ENCODE results near the gene HPSE.
"Not testable (repeated sequence)": the region's sequence is repeated elsewhere in the genome, so short reads cannot be mapped to it uniquely, and the experiment has no call there.

Gene HPSE

DNA sequence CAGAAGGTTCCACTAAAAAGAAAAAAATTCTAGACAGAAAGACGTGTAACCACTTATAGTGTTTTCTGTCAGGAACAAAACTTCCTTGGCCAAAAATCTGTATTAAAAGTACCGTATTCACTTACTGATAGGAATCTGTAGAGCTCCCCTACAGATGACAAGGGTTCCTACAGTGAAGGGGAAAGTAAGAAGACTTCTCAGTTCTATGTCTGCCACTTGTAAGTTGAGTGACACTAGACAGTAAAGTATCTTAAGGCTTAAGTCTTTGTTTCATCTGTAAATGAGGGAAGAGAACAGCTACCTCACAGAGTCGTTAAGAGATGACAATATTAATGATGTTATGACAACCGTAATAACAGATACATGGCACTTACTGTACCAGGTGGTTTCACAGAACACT is 53.3 kb downstream of the HPSE start:
- no peak for DNase-seq

DNA sequence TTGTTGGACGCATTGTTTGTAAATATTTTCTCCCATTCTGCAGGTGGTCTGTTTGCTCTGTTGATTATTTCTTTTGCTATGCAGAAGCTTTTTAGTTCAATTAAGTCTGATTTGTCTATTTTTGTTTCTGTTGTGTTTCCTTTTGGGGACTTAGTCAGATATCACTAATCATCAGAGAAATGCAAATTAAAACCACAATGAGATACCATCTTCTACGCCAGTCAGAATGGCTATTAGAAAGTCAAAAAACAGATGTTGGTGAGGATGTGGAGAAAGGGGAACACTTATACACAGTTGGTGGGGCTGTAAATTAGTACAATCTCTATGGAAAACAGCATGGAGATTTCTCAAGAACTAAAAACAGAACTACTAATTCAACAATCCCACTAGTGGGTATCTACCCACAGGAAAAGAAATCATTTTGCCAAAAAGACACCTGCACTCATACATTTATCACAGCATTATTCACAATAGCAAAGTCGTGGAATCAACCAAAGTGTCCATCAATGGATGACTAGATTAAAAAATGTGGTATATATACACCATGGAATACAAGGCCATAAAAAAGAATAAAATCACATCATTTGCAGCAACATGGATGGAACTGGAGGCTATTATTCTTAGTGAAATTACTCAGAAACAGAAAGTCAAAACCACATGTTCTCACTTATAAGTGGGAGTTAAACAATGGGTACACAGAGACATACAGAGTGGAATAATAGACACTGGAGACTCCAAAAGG is 58.2 kb downstream of the HPSE start:
- no peak for DNase-seq

- DNase-seq, result not testable (repeated sequence)
Measured at GRCh38 chr4:83273926-83274325, 60.7 kb downstream of the HPSE start.

DNA sequence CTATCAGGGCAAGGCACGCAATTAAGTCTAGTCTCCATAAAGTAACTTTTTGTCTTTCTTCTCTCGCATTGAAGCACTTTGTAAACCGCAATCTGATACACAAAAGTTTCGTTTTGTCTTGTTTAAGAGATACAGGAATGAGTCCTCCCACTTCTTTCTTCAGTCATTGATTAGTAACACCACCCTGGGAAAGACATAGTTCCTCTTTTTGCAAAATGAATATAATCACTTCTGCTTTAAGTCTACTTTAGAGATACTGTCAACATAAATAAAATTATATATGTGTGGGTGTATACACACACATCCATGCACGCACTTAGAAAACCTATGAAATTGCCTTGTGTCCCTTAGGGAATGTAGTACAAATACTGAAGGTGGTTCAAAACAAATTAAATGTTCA is 61.7 kb downstream of the HPSE start:
- no peak for DNase-seq

DNA sequence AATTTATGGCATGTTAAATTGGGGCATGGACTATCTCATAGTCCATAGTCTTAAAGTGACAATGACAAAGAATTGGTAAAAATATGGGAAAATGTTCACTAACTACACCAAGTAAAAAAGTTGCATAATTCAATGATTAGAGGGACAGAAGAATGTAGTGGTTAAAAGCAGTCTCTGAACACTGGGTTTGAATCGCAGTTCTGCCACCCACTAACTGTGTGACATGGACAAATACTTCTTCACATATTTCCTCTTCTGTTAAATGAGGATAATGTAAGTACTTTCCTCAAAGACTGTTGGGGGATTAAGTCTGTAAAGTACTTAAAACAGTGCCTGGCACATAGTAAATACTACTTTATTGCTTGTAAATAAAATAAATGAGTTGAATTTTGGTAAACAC is 65.4 kb downstream of the HPSE start:
- DNase-seq, result no peak

DNA sequence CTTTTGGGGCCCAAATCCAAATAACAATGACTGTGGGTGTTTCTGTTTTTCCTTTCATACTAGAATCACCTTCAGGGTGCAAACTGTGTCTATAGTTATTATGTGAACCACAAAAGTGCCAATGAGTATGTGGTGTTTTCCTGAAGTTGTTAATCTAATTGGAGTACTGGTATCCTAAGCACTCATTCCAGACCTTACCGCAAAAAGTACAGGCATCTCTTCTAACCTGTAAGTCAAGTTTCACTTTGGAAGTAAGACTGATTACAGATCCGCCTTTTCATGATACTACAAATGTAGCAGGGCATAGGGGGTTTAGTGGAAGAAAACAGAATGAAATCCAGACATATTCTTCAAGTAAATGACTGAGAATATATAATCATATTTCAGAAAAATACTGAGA is 66.2 kb downstream of the HPSE start:
- DNase-seq, result no peak

DNA sequence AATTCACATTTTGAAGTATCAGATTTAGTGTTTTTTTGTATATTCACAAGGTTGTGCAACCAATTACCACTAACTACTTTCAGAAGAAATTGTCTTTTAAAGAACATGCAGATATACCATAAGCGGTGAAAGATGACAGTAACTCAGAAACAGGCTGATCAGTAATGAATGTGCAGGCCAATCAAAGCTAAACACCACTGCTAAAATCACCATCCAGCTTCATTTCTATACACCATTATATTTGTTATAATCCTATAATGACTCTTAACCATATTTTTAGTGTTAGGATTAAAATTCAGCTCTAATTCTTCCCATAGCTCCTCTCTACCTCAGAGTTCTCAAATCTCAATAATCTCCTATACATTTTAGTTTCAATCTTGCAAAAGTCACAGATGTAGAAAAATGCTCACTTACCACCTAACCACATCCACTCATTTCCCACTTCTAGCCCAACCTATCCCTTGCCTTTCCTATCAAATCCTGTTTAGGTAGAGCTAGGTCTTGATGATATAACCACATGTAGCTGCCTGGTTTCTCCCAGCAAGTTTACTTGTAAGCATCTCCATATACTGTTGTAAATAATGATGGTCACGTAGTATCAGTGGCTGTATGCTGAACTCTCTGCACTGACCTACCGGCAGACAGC is 66.7 kb downstream of the HPSE start:
- no peak for DNase-seq

DNA sequence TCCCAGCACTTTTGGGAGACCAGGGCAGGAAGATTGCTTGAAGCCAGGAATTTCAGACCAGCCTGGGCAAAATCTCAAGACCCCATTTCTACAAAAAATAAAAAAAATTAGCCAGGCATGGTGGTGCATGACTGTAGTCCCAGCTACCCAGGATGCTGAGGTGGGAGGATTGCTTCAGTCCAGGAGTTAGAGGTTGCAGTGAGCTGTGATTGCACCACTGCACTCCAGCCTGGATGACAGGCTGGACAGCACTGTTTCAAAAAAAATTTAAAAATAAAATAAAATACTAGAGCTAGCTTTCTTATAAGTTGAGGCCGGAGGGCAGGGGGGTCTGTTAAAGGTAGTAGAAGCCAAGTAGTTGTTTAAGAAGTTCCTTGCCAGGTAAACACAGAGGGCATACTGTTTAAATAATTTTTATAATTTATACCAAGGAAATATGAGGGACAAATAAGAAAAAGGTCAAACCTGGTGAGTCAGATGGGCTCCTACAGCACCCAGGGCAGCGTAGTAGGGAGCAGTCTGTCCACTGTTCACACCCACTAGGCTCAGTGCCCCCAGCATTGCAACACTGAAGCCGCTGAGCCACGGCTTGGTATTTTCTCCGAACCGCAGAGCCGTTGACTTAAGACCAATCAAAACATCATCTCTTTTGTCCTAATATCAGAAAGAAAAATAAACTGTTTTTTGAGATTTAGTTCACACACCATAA is 67.4 kb downstream of the HPSE start:
- no peak for DNase-seq

DNA sequence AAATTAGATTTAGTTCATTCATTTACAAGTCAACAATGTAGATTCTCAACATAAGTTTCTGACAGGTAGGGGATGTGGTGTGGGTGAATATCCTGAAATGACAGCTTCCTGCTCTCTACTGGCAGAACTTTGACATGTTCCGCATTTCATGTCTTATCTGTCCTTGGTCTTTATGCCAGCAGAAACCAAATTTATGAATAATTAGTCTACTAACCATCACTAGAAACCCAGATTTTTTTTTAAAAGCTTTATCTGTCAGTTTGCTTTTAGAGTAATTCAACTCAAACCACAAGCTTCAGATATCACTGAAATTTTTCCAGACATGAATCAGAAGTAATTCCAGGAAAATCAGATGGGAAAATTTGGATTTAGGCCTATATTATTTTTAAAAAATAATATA is 68.0 kb downstream of the HPSE start:
- no peak for DNase-seq

- DNase-seq, result no peak
Measured at GRCh38 chr4:83263106-83263505, 71.5 kb downstream of the HPSE start.

- DNase-seq, result no peak
Measured at GRCh38 chr4:83262682-83263081, 72.0 kb downstream of the HPSE start.

- no peak for DNase-seq
Measured at GRCh38 chr4:83261307-83261706, 73.3 kb downstream of the HPSE start.

- DNase-seq, result no peak
Measured at GRCh38 chr4:83259586-83259985, 75.1 kb downstream of the HPSE start.

DNA sequence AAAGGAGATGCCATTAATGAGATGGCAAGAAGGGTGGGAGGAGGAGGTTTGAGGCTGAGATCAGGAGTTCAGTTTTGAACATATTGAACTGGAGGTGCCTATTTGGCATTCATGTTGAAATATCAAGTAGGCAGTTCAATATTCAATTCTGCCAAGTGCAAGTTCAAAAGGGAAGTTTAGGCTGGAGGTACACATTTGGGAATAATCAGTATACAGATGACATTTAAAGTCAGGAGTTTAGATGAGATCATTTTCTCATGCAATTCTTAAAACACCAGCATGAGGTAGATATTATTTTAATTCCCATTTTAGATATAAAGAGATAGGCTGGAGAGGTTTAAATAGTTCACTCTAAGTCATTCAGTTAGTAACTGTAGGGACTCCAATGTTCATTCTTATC is 76.2 kb downstream of the HPSE start:
- DNase-seq, result no peak

GRCh38 chr4:83257811-83258210 is 76.8 kb downstream of the HPSE start:
- no peak for DNase-seq

DNA sequence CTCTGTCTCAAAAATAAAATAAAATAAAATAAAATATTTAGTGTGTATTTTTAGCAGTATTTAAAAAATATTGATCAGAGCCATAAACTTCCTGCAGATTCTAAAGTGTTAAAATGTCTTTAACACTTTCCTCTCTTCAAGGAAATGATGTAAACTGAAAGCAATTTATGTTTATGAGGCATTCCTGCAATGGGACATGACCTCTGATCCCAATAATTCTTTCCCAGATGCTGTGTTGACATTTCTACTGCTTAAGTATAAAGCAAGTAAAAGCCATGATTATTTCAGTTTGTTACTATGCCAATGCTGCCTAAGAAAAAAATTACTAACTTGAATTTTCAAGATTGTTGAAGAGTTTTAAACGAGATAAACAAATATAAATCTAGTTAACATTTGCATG is 79.1 kb downstream of the HPSE start:
- no peak for DNase-seq

DNA sequence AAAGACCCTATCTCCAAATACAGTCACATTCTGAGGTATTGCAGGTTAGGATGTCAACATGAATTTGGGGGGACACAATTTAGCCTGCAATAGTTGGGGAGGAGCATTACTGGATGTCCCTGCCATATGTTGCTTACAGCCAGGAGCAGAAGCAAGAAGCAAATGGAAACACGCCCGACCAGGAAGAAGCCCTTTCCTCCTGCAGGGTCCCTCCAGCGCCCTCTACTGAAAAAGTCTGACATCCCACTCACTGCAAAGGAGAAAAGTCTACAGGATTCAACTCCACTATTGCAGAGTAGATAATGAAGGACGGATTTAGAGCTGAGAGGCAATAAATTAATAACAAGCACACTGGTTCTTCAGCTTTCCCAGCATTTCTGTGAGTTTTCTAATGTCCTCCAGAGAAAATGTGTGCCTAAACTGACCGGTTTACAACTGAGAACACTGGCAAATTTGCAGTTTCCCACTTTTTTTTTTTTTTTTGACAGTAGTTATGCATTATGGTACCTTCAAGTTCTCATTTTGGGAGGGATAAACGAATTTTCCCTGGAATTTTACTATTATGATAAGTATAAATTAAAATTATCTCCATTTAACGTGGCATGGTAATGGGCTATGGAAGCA is 81.8 kb downstream of the HPSE start:
- peak; percentile 56 for DNase-seq

DNA sequence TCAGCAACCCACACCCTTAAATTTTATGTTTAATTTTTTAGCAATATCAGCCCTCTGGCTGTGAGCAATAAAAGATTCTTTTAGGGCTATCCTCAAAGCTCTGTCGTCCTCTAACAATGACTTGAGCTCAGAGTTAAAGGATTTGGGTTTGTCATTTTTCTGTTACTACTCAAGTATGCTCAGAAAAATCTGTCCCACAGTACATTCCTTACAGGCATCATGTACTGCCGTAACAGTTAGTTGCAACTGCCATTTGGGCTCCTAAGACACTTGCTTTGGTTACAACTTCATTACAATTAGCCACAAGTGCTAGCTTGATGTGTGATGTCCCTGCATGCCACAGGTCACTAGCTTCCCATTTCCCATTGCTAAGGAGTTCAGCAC is 83.2 kb downstream of the HPSE start:
- no peak for DNase-seq

GRCh38 chr4:83250687-83251446 is 83.8 kb downstream of the HPSE start:
- DNase-seq, result no peak

- no peak for DNase-seq
Measured at GRCh38 chr4:83248486-83248885, 86.2 kb downstream of the HPSE start.

GRCh38 chr4:83247415-83248357 is 87.0 kb downstream of the HPSE start:
- no peak for DNase-seq
